HG02678 (cell line): ENCODE results near the gene YPEL3.
A peak's percentile ranks its signal among the peaks of the same experiment; 100 is the strongest.

ENCODE experiments used
- ATAC-seq: cut with Tn5 transposase; IDR thresholded peaks from one replicate; pipeline ENCODE4 v1.9.1; 2021; ENCODE audit warnings: mild to moderate bottlenecking, moderate library complexity; ENCODE audit not compliant: unreplicated experiment

YPEL3 gene

GRCh38 chr16:30052671-30053372, 43.2 kb downstream of the YPEL3 start:
- ATAC-seq = peak; percentile 79

DNA sequence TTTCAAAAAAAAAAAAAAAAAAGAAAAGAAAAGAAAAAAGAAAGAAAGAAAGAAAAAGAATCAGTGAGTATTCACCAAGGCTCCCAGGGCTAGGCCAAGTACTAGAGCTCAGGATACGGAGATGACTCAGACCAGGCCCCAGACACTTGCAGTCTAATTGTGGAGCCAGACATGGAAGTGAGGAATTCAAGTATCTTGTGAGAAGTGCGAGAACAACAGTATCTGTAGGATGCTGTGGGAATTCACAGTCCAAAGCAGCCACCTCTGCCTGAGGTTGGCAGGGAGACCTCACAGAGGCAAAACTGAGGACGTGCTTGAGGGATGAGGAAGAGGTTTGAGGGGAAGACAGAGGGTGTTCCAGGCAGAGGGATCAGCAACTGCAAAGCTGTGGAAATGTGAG, 44.5 kb downstream of the YPEL3 start:
- no peak for ATAC-seq

DNA sequence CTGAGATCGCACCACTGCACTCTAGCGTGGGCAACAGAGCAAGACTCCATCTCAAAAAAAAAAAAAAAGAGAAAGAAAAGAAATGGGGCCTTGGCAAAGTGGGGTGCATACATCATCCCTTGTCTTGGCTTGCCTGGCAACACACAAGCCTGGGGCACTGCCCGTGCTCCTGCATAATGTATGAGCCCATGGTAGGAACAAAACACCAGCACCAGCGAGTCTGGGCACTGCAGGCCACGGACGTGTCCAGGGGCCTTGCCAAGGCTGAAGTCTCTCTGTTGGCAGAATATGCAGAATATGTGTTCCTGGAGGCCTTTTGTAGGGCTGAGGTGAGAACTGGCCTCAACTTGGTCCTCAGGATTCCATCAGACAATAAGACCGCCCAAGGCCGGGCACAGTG, 46.1 kb downstream of the YPEL3 start:
- no peak for ATAC-seq

- ATAC-seq = no peak
Measured at GRCh38 chr16:30046588-30046987, 49.4 kb downstream of the YPEL3 start.

GRCh38 chr16:30046178-30046577, 49.8 kb downstream of the YPEL3 start:
- no peak for ATAC-seq
